HG02798 (cell line): ENCODE measurements around the gene APOLD1.
A peak's percentile ranks its signal among the peaks of the same experiment; 100 is the strongest.
"Not testable (repeated sequence)": the region's sequence is repeated elsewhere in the genome, so short reads cannot be mapped to it uniquely, and the experiment has no call there.

Experiments used
- ATAC-seq: cut with Tn5 transposase; IDR thresholded peaks from one replicate; pipeline ENCODE4 v1.9.1; 2021; ENCODE audit warnings: mild to moderate bottlenecking; ENCODE audit not compliant: unreplicated experiment, poor library complexity

The APOLD1 gene

DNA sequence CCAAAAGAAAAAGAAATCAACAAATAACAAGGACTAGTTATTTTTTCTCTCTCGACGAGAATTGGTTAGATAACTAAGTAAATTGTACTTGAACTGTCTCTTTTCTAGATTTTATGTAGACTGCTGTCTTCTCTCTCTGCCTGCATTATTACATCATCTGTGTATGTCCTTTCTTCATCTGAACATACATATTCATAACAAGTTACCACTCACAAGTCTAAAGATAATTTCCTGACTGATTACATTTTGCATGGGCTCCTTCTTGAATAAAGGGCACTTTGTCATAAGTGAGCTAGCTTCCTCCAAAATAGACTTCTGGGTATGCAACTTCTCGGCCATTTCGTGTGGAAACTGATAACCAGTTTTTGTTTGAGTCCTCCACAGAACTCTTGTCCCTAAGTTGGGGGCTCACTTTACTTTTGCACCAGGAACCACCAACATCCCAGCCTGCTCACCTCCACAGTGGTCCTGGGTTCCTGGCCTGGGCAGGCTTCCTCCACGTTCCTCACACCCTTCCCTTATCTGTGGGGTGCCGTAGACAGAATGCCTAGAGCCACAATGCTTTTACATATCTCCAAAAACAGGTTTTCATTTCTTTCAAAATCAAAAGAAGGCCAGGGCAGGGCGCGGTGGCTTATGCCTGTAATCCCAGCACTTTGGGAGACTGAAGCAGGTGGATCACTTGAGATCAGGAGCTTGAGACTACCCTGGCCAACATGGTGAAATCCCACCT, 21.5 kb downstream of the APOLD1 start:
- no peak for ATAC-seq

DNA sequence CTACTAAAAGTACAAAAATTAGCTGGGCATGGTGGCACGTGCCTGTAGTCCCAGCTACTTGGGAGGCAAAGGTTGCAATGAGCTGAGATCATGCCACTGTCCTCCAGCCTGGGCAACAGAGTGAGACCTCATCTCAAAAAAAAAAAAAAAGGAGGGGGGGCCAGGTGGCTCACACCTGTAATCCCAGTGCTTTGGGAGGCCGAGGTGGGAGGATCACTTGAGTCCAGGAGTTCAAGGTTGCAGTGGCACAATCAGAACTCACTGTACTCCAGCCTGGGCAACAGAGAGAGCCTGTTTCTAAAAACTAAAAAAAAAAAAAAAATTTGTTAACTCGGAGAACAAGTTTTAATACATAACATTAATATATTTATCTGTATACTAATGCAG, 22.1 kb downstream of the APOLD1 start:
- not testable (repeated sequence) for ATAC-seq

DNA sequence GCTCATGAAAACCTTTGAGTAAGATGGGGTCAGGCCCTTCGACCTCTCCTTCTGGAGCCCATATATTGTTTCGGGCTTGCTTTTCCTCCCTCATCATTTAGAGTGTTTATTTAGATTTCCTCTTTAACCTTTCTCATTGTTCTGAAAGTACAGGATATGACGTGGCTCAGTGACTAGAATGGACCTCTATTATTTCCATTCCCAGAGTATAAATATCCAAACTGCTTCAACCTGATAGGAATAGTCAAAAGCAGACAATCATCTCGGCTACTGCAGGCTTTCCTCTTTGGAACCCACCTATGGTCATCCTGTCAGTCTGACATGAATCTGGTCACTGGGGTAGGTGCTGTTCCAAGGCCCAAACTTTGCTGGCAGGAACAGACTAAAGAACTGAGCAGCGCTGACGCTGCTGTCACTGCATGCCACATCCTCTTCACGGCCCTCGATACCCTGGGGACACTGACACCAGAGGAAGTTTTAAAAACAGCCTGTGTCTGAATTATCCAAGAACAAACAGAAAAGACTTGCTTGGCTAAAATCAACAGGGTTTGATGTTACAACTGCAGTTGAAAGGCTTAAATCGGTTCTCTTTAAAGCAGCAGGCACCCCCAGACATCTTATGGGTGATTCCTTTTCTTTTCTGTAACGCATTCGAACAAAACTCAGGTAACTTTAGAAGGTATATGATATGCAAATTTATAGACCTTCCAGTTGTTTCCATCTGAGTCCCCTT, 22.7 kb downstream of the APOLD1 start:
- peak; percentile 58 for ATAC-seq

DNA sequence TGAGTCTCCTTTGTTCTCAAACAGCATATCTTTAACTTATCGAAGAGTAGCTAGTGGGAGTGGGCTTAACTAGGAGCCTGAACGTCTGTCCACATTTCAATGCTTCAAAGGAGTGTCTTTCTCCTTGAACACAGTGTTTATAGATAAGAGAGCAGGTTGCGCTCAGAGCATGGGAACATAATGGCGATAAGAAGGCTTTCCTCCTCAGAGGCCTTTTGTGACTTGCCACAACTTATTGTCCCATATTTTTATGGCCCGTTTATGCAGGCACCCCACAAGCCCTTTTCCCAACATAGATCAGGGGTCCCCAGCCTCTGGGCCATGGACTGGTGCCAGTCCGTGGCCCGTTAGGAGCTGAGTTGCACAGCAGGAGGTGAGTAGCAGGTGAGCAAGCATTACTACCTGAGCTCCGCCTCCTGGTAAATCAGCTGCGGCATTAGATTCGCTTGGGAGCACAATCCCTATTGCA, 25.1 kb downstream of the APOLD1 start:
- ATAC-seq: no peak

DNA sequence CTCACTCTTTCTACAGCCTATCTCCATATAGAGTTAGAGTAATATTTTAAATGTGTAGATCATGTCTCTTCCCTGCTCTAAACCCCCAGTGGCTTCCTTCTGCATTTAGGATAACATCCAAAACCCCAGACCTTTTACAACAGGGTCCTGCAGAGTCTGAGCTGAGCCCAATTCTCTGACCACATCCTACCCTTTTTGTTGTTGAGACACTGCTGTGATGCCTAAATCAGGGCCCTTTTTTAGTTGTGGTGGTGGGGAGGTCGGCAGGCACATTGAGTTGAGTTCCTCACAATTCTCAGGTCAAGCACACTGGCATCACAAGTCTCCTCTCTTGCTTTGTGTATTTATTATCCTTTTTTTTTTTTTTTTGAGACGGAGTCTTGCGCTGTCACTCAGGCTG, 25.9 kb downstream of the APOLD1 start:
- ATAC-seq: no peak

DNA sequence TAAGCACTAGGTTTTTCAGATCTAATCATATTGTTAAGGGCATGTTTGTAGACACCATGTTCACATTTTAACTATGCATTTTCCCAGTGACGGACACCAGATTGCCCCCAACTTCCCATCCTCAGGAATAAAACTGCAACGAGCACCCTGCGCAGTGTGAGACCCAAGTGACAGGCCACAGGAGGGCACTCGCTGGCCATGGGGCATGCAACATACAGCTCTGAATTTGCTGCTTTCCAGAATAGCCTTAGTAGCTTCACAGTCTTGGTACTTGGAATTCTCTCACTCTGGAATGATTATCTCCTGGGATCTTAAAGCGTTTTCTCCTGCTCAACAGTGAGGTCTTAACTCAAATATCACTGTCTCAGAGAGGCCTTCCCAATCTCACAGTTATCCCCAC, 26.7 kb downstream of the APOLD1 start:
- no peak for ATAC-seq

DNA sequence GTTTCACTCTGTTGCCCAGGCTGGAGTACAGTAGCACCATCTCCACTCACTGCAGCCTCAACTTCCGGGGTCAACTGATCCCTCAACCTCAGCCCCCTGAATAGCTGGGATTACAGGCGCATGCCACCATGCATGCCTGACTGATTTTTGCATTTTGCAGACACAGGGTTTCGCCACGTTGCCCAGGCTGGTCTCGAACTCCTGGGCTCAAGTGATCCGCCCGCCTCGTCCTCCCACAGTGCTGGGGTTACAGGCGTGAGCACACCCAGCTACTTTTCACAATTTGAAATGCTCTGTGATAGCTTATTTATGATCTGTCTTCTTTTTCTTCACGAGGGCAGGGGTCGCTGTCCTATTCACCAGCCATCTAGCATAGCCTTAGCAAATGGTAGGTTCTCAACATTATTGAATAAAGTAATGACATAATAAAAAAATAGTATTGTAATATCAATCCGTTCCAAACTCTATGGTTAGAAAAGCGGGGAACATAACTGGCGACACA, 27.2 kb downstream of the APOLD1 start:
- no peak for ATAC-seq

DNA sequence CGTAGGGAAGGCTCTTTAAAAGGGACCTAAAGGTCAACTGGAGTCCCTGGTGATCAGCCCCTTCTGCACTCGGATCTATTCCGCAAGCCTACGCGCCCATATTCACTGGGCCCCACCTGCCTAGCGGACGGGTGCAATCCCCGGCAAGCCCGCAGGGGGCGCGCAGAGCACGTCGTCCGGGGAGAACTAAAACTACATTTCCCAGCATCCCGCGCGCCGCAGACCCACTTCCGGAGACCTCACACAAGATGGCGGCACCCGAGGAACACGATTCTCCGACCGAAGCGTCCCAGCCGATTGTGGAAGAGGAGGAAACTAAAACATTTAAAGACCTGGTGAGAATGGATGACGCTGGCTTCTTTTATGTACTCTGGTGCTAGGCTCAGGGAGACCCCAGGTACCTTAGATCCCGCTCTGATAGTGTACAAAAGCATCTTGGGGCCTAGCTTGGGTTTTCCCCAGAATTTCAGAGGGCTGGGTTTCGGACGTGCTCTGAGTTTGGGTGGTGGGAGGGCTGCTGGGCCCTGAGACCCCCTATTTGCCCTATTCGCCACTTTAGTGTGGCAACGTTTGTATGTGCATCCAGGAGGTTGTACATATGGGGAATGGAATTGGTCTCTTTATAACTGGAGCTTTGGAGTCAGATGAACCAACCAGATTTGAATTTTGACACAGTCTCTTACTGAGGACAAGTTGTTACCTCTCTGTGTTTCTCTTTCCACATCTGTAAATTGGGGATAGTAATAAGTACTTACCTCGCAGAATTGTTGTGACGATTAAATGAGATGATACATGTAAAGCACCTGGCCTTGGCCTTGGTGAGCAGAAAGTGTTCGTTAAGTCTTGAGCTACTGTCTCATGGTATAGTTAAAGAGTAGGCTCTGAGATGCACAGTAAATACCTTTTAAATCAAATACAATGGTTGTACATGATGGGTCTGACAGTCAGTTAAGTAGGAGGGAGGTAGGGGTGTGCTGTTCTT, 28.0 kb downstream of the APOLD1 start, which contains the start of gene DDX47:
TSS of gene DDX47 (plus strand) at position 227 of the 982 bp plus-strand sequence. CDS start at position 249, 22 bp downstream.
- ATAC-seq: peak; percentile 89

DNA sequence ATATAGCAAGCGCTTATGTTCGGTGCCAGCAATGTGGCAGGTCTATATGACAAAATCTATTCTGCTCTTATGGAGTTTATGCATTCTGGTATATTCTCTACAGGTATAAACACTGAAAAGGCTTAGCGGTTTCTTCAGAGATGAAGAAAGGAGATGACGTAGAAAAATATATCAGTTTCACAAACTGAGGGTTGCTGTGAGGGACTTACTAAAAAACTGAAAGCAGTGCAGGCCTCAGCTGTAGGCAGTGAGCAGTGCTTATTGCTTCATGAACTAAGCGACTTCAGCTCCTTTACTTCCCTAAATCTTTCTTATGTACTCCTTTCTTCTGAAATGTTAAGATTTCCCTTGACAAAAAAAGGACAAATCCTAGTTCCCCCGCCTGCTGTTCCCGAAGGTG, 32.2 kb downstream of the APOLD1 start:
- ATAC-seq: peak; percentile 57

DNA sequence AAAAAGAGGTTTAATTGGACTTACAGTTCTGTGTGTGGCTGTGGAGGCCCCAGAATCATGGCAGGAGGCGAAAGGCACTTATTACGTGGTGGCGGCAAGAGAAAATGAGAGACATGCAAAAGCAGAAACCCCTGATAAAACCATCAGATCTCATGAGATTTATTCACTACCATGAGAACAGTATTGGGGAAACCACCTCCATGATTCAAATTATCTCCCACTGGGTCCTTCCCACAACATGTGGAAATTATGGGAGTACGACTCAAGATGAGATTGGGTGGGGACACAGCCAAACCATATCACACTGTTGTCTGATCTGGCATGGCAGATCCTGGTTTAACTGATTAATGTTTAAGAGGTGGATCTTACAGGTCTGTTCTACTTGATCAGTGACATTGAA, 33.2 kb downstream of the APOLD1 start:
- no peak for ATAC-seq

DNA sequence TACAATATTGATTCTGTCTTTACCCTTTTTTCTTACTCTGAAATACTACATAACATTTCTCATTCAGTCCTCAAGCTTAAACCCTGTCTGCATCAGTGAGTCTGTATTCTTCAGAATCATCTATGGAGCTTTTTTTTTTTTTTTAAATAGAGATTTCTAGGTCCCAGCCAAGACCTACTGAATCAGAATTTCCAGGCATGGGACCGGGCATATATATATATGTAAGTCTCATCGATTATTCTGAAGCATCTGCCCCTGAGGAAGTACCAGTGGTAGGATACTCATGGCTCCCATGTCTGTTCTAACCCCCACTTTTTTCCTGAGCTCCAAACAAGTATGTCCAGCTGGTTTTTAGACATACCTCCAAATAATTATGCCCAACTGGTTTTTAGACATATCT, 33.8 kb downstream of the APOLD1 start:
- no peak for ATAC-seq

DNA sequence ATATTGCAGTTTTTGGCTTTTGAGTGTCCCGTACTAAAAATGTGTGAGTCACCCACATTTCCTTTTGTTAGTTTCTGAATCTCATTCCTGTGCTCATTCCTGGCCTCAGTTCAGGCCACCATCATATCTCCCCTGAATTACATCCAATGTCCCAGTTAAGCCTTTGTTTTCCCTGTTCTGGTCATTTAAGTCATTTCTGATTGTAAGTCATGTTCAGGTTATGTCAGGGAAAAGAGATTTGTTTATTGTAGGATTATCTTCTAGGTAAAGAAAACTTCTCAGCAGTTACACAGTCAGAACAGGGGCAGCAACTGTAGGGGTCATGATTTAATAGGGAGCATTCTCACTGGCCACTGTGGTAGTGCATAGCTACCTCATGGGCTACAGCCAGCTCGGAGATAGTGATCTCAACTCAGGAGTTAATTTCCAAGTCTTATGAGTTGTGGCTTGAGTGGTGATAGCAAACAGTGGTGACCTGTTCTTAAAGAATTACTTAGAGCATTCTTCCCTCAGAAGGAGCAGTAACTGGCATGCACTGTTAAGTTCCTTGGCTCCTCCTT, 34.4 kb downstream of the APOLD1 start:
- no peak for ATAC-seq

DNA sequence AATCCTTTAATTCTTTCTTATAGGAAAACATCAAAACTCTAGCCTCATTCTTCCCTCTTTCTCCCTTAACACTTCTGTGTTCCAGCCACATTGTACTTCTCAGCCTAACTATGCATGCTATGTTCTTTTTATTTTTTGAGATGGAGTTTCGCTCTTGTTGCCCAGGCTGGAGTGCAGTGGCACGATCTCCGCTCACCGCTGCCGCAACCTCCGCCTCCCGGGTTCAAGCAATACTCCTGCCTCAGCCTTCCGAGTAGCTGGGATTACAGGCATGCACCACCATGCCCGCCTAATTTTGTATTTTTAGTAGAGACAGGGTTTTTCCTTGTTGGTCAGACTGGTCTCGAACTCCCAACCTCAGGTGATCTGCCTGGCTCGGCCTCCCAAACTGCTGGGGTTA, 34.9 kb downstream of the APOLD1 start:
- ATAC-seq: not testable (repeated sequence)

DNA sequence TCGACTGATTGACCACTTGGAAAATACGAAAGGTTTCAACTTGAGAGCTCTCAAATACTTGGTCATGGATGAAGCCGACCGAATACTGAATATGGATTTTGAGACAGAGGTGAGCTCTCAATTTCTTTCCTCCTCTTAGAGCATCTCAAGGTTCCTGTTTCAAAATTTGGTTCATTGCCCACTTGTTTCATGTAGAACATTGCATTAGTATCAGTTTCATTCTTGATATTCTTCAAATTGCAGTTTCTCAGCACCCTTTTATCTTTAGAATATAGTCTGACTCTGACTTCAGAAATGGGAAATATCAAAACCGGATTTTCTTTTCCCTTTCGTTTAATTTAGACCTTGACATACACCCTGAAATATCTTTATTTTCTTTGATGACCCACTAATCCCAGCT, 36.5 kb downstream of the APOLD1 start:
- peak; percentile 55 for ATAC-seq

DNA sequence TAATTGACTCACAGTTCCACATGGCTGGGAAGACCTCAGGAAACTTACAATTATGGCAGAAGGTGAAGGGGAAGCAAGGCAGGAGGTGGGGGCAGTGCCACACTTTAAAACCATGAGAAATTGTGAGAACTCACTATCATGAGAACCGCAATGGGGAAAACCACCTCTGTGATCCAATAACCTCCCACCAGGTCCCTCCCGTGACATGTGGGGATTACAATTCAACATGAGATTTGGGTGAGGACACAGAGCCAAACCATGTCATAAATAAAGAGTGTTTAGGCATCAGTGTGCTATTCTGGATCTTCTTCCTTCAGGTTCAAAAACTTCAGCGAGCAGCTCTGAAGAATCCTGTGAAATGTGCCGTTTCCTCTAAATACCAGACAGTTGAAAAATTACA, 37.4 kb downstream of the APOLD1 start:
- no peak for ATAC-seq

DNA sequence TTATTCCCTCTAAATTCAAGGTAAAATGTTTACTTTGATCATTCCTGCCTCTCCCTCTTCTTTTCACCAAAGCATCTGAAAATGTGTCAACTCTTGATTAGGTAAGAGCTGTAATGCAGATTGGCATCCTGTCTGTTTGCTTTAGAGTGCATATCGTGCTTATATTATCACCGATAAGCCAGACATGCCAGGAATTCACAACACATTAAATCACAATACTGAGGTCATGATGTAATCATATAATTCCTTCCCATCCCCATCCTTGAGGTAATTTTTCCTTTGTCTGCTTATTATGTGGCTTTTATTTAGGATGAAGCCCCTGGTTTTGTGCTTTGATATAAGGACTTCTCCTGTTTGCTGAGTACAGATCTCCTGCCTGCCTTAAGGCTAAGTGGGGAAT, 37.8 kb downstream of the APOLD1 start:
- ATAC-seq: no peak

DNA sequence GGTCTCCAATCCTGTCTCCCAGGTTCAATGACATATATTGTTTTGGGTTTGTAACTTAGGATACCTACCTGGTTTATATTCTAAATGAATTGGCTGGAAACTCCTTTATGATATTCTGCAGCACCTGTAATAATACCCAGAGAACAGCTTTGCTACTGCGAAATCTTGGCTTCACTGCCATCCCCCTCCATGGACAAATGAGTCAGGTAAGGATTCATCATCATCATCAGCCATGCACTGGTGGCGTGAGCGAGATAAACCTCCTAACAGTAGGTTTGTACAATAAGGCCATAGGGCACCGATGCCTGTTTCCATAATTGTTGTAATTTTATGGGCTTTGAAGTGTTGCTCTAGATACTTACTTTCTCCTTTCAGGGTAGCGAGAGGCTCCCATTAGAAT, 38.4 kb downstream of the APOLD1 start:
- no peak for ATAC-seq

DNA sequence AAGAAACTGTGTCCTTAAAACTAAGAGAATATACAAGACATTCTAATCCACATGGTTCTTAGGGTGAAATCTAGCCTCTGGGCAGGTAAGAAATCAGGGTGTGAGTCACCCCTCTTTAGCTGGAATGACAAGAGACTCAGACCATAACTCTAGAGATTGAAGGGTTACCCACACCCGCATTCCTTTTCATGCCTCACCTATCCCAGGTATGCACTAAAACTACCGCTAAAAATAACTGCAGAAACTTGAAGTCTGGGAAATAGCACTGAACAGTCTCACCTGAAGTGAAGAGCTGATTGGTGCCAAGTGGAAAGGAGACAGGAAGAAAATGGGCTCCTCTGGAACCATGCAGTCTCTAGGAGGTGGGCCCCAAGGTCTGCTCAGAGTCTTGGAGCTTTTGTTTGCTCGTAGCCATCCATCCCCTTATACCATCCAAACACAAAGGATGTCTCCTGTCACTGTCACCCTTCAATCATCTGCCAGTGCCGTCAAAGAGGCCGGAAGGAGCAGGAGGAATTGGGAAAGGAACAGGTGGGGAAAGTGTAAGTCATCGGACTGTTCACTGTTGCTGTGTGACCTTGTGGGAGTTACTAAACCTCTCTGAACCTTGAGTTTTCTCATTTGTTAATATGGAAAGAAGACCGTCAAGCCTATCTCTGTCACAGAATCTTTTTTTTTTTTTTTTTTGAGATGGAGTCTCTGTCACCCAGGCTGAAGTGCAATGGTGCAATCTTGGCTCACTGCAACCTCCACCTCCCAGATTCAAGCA, 50.1 kb downstream of the APOLD1 start:
- no peak for ATAC-seq

DNA sequence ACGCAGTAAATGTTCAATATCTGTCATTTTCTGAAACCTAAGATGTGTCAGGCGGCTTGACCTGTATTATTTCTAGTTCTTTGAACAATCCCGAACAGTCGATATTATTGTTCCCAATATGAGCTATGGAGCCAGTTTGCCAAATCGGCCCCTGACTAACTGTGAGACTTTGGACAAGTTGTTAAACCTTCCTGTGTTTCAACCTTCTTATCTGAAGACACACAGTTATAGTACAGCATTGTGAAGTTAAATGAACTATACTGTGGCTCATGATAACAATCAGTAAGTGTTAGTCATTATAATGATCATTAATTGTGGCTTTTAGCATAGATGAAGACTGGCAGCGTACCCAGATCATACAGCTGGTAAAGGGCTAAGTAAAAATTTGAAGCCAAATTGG, 51.1 kb downstream of the APOLD1 start:
- ATAC-seq: no peak
